Stomach (tissue), 9 donors: ENCODE measurements around the gene TMEM222. TPM values are rescaled to one million over a fixed set of nuclear protein-coding genes. Genes with fewer than 3 reads are reported as not detected.

Source experiments
- DNase-seq, 2 donors: peaks; one replicate each; pipeline versions ENCODE4 v3.0.0 to v3.0.0-alpha.2; 2013 to 2019
- H3K27ac ChIP-seq, 5 donors: fragments of 200-600 bp in 4 of 5; sonication (generic) in 4 of 5; one replicate each; pipeline ENCODE4 v1.5.1; 2013 to 2019; ENCODE audit warnings: mild to moderate bottlenecking in 1 of 5, moderate library complexity in 1 of 5
- H3K27me3 ChIP-seq, 3 donors: fragments of 200-600 bp; sonication (generic); one replicate each; pipeline ENCODE4 v1.5.1; 2017 to 2019; ENCODE audit warnings: mixed run types in 1 of 3
- H3K36me3 ChIP-seq, 4 donors: fragments of 200-600 bp; sonication (generic); 1 replicate in 3 of 4; 2 replicates in 1 of 4; pipeline ENCODE4 v1.5.1; 2016 to 2019
- H3K4me1 ChIP-seq, 4 donors: fragments of 200-600 bp; sonication (generic); one replicate each; pipeline ENCODE4 v1.5.1; 2016 to 2019
- H3K4me3 ChIP-seq, 4 donors: fragments of 200-600 bp; sonication (generic) in 3 of 4; one replicate each; pipeline ENCODE4 v1.5.1; 2016 to 2019; ENCODE audit warnings: mild to moderate bottlenecking in 1 of 4
- H3K9me3 ChIP-seq, 4 donors: fragments of 200-600 bp; sonication (generic); one replicate each; pipeline ENCODE4 v1.5.1; 2016 to 2019
- CTCF ChIP-seq, 7 experiments: fragments of 450-650 bp in 4 of 7; fragments of 200-600 bp in 3 of 7; sonication (generic) in 3 of 7; IDR thresholded peaks; one replicate each; pipeline ENCODE4 v1.5.1; 2016 to 2019; ENCODE audit warnings: antibody characterized with exemption in 7 of 7, control low read depth in 2 of 7, mild to moderate bottlenecking in 1 of 7
- EP300 ChIP-seq: sonication (generic); formaldehyde crosslinking; IDR thresholded peaks from one replicate; pipeline ENCODE4 v1.6.1; 2017; ENCODE audit warnings: antibody characterized with exemption
- POLR2A ChIP-seq, 4 donors: fragments of 450-650 bp; IDR thresholded peaks; one replicate each; pipeline ENCODE4 v1.6.1; 2016; ENCODE audit warnings: antibody characterized with exemption in 4 of 4, control low read depth in 2 of 4, mild to moderate bottlenecking in 1 of 4, moderate library complexity in 1 of 4
- POLR2AphosphoS5 ChIP-seq, 3 donors: sonication (generic); formaldehyde crosslinking; IDR thresholded peaks; one replicate each; pipeline ENCODE4 v1.6.1; 2016; ENCODE audit warnings: antibody characterized with exemption in 3 of 3
- WGBS, 5 donors: extraction: QIAGEN DNeasy Blood & Tissue Kit in 3 of 5; methylation state at CpG; one replicate each; pipeline versions ENCODE4 v1.1.5 to v1.1.7; 2013 to 2018; 5-methylcytosine and 5-hydroxymethylcytosine counted together
- intact Hi-C: fragments of 100-400 bp; cut with DNase I; formaldehyde crosslinking; loops from one replicate; pipeline ENCODE4 v1.15.1; 2023; ENCODE audit warnings: low total_unique reads
- polyA plus RNA-seq, 3 donors: library from polyadenylated mRNA; stranded (reverse); fragments of 200-250 nt; gene quantifications; one replicate each; pipeline ENCODE4 v1.2.3, GENCODE V29; 2013
- total RNA-seq, 5 donors: library from RNA; depleted of rRNA; stranded (reverse); fragments of >200 nt; gene quantifications; one replicate each; pipeline versions ENCODE4 v1.1.0 to v1.2.3, GENCODE V29; 2014 to 2016
- donor health status: healthy with polysubstance abuse.
- donor health status: Bipolar disorder and iron deficiency.
- donor health status: healthy.

Gene TMEM222
- total and polyA plus RNA-seq, 8 donors: 1.8 to 39.9 (median 18.0) TPM

- Histone ChIP-seq H3K9me3 (no peaks in the 10 kb centered on the region), H3K4me3 (no peak overlapping the region), H3K36me3 (peaks cover 0 to 12% (median 9%) of the 10 kb centered on the region in 4 donors), H3K27me3 (peaks cover 0 to 6% (median 3%) of the 10 kb centered on the region in 3 donors), H3K4me1 (no peaks in the 10 kb centered on the region), H3K27ac (no peak overlapping the region)
- no peak for DNase-seq
- 66 to 77% (median 70%) methylated on average over 2 of the region's 2 CpGs for WGBS, 5 donors
- no peak for TF ChIP-seq CTCF (IDR thresholded peaks at IDR 0.05)
- no peak for TF ChIP-seq POLR2AphosphoS5 (IDR thresholded peaks at IDR 0.05)
- no peak for TF ChIP-seq POLR2A (IDR thresholded peaks at IDR 0.05)
- TF ChIP-seq EP300: no peak
- intact Hi-C loops: no loop called here
Observed at GRCh38 chr1:27314737-27315136, 7.2 kb upstream of the TMEM222 start.

- H3K36me3 ChIP-seq: no peaks in the 10 kb centered on the region
- no peak overlapping the region for H3K27ac ChIP-seq
- H3K4me1 ChIP-seq: peaks cover 6 to 14% (median 8%) of the 10 kb centered on the region in 4 donors
- H3K9me3 ChIP-seq: no peaks in the 10 kb centered on the region
- peaks cover 0 to 6% (median 3%) of the 10 kb centered on the region in 3 donors for H3K27me3 ChIP-seq
- no peak for DNase-seq
- intact Hi-C loops: no loop called here
- 57 to 82% (median 66%) methylated on average over 5 of the region's 5 CpGs for WGBS, 5 donors
- no peak for TF ChIP-seq CTCF (IDR thresholded peaks at IDR 0.05)
- no peak for TF ChIP-seq POLR2A (IDR thresholded peaks at IDR 0.05)
- TF ChIP-seq EP300: no peak
- TF ChIP-seq POLR2AphosphoS5 (IDR thresholded peaks at IDR 0.05): no peak
- H3K4me3 ChIP-seq: no peak overlapping the region
Observed at GRCh38 chr1:27316860-27317259, 5.1 kb upstream of the TMEM222 start.

GRCh38 chr1:27318136-27318535 is 3.8 kb upstream of the TMEM222 start:
- Histone ChIP-seq H3K4me3 (no peak overlapping the region), H3K27ac (no peak overlapping the region), H3K27me3 (peaks cover 0 to 6% (median 3%) of the 10 kb centered on the region in 3 donors), H3K36me3 (no peaks in the 10 kb centered on the region), H3K4me1 (peaks cover 10 to 20% (median 14%) of the 10 kb centered on the region in 4 donors), H3K9me3 (no peaks in the 10 kb centered on the region)
- no peak for DNase-seq
- intact Hi-C loops: no loop called here
- no peak for TF ChIP-seq POLR2A (IDR thresholded peaks at IDR 0.05)
- TF ChIP-seq CTCF (IDR thresholded peaks at IDR 0.05): no peak
- no peak for TF ChIP-seq EP300
- no peak for TF ChIP-seq POLR2AphosphoS5 (IDR thresholded peaks at IDR 0.05)
- 33 to 43% (median 37%) methylated on average over 4 of the region's 4 CpGs for WGBS, 5 donors

- intact Hi-C loops: no loop called here
- WGBS, 5 donors: 69 to 93% (median 81%) methylated on average over 1 of the region's 1 CpG
- no peak for TF ChIP-seq POLR2AphosphoS5 (IDR thresholded peaks at IDR 0.05)
- no peak for TF ChIP-seq CTCF (IDR thresholded peaks at IDR 0.05)
- TF ChIP-seq POLR2A (IDR thresholded peaks at IDR 0.05): no peak
- no peak for TF ChIP-seq EP300
- no peak overlapping the region for H3K27ac ChIP-seq
- no peak for DNase-seq
- peaks cover 0 to 6% (median 3%) of the 10 kb centered on the region in 3 donors for H3K27me3 ChIP-seq
- no peaks in the 10 kb centered on the region for H3K9me3 ChIP-seq
- no peak overlapping the region for H3K4me3 ChIP-seq
- H3K36me3 ChIP-seq: no peaks in the 10 kb centered on the region
- H3K4me1 ChIP-seq: peaks cover 14 to 25% (median 18%) of the 10 kb centered on the region in 4 donors
Observed at GRCh38 chr1:27318596-27318995, 3.4 kb upstream of the TMEM222 start.
